H1 (cell line): Measurements from ENCODE around the gene PALM2AKAP2. TPM values are rescaled to one million over a fixed set of nuclear protein-coding genes. Genes with fewer than 3 reads are reported as not detected.

Experiments
- CEBPB ChIP-seq: IDR thresholded peaks from 2 replicates; pipeline ENCODE4 v1.6.1; 2012; ENCODE audit warnings: low read depth, low read length
- CTCF ChIP-seq, 3 experiments: IDR thresholded peaks; 1 replicate in 2 of 3; 2 replicates in 1 of 3; pipeline versions ENCODE4 v1.5.1 to v1.6.1; 2011; ENCODE audit warnings: low read length in 3 of 3, mild to moderate bottlenecking in 3 of 3, inconsistent platforms in 2 of 3, low read depth in 1 of 3, moderate library complexity in 1 of 3; ENCODE audit not compliant: insufficient read depth in 1 of 3; ENCODE audit errors: control extremely low read depth in 1 of 3
- EGR1 ChIP-seq: IDR thresholded peaks from 2 replicates; pipeline ENCODE4 v1.6.1; 2011; ENCODE audit warnings: low read depth, low read length, borderline replicate concordance
- RNF2 ChIP-seq: fragments of 200-900, 300-1000 bp; sonication (generic); IDR thresholded peaks from 2 replicates; pipeline ENCODE4 v1.7.1; 2016; ENCODE audit warnings: borderline replicate concordance, low read depth, mild to moderate bottlenecking, antibody characterized with exemption, low read length; ENCODE audit not compliant: poor library complexity, severe bottlenecking; ENCODE audit errors: missing control alignments
- polyA plus RNA-seq, 7 experiments: library from polyadenylated mRNA; depleted of rRNA in 3 of 7; stranded (reverse) in 5 of 7; unstranded in 2 of 7; fragments of >200 nt in 5 of 7; fragments of 200-250 nt in 2 of 7; gene quantifications; 1 replicate in 5 of 7; 2 replicates in 1 of 7; 4 replicates in 1 of 7; pipeline versions ENCODE4 v1.2.1 to v1.2.3, GENCODE V29; 2011 to 2013; ENCODE audit warnings: missing spikeins in 2 of 7, mixed read lengths in 2 of 7
- total RNA-seq: library from RNA; stranded (reverse); fragmentation: NEBNext Ultra II Directional; extraction: Animal tissue kit (Norgen Biotek cat#: 25700); gene quantifications from 2 replicates; pipeline ENCODE4 v1.2.1, GENCODE V29; 2021

The PALM2AKAP2 gene
- total and polyA plus RNA-seq, 2 of the 8 experiments (the other 6 are each of a cell fraction or from before 2014, with no cell fraction given), result 0.38 to 20.5 TPM

DNA sequence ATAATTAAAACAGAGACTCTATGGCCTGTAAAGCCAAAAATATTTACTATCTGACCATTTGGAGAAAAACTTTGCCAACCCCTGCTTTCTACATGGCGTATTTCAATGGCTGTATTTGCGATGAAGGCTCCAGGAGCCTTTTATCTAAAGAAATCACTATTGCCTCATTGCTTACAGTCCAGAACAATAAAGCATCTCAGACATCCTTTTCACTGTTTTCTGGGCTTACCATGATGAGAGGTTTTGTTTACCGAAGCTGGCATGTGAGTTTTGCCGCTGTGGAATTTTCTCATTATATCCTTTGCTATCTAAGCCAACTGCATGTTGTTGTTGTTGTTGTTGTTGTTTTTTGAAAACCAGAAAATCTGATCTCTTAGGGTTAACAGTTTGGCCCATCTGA is 13.9 kb downstream of the PALM2AKAP2 start (continued):
- TF ChIP-seq CEBPB (no peak), CTCF (IDR thresholded peaks at IDR 0.05; ENCODE audit: control extremely low read depth in 1 of 3, insufficient read depth in 1 of 3, low read depth in 1 of 3, low read length in 3 of 3) (no peak), EGR1 (no peak), RNF2 (no peak)
